Hypothalamus (tissue), 51 donors: Measurements from ENCODE around the gene HNRNPA2B1.
"Not testable (repeated sequence)": the region's sequence is repeated elsewhere in the genome, so short reads cannot be mapped to it uniquely, and the experiment has no call there.

Experiments
- DNase-seq, 51 donors: peaks; one replicate each; lab custom pipeline; 2025; lab: John Stamatoyannopoulos, UW

Gene HNRNPA2B1

DNA sequence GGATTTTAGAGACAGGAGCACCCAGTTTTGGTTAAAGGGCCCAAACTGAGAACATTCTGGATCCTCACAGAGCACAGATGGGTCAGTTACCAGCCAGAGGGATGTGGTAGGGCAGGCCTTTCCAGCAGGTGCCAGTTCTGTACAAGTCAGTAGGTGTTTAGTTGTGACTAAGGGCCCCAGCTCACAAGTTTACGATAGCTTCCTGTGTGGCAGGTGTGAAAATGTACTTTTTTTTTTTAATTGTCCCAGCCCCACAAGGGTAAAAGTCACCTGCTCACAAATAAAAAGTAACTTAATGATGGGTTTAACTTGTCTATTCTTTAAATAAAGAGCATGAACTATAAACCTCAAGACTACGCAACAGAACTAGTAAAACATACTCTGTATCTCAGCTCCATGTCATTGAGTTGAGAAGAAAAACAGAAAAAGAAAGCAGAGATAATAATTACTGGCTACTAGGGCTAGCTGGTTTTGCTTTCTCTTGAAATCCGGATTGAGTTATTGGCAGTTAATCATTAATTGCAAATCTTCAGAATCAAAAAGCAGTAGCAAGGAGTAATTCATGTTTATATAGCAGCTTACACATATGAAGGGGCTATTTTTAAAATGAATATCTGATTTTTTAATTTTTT, 33.1 kb downstream of the HNRNPA2B1 start:
- DNase-seq, result no peak

- no peak for DNase-seq
These were observed 33.8 kb downstream of the HNRNPA2B1 start for GRCh38 chr7:26166684-26167266.

- no peak for DNase-seq
These were observed 34.4 kb downstream of the HNRNPA2B1 start for GRCh38 chr7:26165950-26166683.

DNA sequence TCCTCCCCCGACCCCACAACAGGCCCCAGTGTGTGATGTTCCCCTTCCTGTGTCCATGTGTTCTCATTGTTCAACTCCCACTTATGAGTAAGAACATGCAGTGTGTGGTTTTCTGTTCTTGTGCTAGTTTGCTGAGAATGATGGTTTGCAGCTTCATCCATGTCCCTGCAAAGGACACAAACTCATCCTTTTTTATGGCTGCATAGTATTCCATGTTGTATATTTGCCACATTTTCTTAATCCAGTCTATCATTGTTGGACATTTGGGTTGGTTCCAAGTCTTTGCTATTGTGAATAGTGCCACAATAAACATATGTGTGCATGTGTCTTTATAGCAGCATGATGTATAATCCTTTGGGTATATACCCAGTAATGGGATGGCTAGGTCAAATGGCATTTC, 36.7 kb downstream of the HNRNPA2B1 start:
- DNase-seq, result not testable (repeated sequence)

DNA sequence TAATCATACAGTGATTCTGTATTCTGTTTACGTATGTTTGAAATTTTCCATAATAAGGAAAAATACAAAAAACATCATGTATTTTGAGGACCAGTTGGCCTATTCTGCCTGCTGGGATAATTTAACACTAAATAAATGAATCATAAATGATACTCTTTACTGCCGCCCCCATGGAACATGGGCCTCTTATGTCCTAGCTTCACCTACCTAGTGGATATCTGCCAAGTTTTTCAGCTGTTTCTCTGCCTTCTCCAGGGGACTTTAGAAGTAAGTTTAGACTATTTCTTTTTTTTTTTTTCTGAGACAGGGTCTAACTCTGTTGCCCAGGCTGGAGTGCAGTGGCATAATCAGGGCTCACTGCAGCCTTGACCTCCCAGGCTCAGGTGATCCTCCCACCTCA, 38.1 kb downstream of the HNRNPA2B1 start:
- no peak for DNase-seq

DNA sequence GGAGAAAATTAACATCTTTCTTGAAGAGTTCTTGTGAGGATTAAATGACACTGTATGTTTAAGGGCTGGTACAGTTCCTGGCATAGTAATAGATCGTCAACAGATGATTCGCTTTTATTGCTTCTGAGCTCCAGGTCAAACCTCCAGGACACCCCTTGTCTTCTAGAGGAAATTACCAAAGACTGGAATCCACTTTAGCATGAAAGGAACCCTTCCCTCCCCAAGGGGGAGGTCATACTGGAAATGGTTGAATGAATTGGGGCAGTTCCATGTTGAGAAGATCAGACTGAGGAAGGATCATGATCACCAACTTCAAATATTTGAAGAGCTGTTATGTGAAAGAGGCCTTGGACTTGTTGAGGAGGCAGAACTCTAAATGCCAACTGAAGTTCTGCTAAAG, 39.6 kb downstream of the HNRNPA2B1 start:
- no peak for DNase-seq

- DNase-seq, result no peak
These were observed 41.3 kb downstream of the HNRNPA2B1 start for GRCh38 chr7:26159243-26159642.

DNA sequence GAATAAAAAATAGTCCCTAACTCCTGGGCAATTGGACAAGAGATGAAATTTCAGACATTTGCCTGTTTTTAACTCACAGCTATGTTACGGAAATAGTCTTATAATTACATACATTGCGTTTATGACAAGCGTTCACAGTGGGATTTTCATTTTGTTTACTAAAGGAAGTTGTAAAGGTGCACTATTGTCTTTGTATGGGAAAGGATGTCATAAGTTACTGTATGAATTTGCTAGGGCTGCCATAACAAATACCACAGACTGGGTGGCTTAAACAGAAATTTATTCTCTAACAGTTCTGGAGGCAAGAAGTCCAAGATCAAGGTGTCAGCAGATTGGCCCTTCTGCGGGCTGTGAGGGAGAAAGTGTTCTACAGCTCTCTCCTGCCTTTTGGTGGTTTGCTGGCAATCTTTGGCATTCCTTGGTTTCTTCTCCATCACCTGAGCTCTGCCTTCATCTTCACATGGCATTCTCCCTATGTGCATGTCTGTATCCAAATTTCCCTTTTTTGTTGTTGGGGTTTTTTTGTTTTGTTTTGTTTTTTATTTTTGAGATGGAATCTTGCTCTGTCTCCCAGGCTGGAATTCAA, 42.9 kb downstream of the HNRNPA2B1 start:
- no peak for DNase-seq

- no peak for DNase-seq
These were observed 43.8 kb downstream of the HNRNPA2B1 start for GRCh38 chr7:26156451-26157420.

DNA sequence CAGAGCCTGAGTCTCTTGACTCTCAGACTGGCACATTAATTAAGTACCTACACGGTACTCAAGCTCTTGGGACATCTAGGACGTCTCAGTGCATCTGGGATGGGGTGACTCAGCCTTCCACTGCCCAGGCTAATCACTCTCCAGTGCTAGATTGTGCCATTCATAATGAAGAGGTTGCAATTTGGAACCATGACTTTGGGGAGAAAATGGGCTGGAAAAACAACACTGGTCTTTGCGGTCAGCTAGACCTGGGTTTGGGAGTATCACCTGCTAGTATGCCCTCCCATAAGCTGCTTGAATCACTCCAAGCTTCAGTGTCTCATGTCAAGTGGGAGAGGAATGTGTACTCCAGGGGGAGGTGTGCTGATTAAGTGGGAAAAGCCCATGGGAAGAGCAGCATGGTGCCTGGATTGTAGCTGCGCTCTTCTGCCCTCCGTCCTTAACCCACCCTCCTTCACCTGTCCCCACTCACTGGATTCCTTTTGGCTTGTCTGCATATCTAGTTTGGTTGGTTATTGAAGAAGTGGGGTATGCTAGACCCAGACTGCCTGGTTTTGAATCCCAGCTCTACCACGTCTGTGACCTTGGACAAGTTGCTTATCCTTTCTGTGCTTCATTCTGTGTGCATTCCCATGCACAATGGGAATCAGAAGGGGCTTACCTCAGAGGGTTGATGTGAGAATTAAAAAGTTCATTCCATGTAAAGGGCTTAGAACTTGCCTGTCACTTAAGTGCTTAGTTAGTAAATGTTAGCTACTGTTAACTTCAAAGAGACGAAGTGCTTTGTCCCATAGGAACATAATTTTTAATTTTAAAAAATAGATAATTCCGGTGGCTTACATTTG, 44.8 kb downstream of the HNRNPA2B1 start:
- no peak for DNase-seq

DNA sequence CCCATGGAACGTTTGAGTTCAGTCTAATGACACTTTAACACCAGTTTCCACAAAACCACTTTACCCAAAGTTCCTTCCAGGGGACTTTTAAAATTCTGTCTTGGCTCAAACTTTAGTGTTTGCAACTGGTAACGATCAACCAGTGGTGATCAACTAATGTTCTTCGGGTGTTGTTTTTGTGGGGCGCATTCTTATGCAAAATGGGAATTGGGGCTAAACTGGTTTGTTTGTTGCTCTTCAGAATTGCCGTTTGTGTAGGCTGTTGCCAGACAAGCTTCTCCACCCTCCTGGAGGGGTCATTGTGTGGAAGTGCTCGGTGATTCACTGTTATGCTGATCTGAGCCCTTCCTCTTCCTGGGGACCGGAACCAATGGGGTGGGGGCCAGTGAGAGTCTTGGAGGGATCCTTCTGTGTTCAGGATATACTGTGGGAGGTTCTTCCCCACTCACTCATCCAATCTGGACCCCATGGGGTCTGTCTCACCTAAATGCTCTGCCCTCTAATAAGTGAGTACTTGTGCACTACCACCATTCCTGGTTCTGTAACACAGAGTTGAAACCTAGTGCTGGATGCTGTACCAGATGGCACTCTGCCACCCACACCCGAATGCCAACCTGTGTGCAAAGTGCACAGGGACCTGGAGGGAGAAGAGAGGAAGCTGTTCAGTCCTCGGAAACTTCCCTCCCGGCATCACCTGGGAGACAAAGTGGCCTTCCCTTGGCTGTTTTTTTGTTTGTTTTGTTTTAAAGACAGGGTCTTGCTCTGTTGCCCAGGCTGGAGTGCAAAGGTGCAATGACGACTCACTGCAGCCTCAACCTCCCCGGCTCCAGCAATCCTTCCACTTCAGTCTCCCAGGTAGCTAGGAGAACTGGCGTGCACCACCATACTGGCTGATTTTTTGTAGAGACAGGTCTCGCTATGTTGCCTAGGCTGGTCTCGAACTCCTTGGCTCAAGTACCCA, 46.4 kb downstream of the HNRNPA2B1 start:
- DNase-seq, result peak in 1 of 51 donors; percentile 2

- DNase-seq, result peak in 1 of 51 donors; percentile 1
These were observed 47.2 kb downstream of the HNRNPA2B1 start for GRCh38 chr7:26153241-26153822.

DNA sequence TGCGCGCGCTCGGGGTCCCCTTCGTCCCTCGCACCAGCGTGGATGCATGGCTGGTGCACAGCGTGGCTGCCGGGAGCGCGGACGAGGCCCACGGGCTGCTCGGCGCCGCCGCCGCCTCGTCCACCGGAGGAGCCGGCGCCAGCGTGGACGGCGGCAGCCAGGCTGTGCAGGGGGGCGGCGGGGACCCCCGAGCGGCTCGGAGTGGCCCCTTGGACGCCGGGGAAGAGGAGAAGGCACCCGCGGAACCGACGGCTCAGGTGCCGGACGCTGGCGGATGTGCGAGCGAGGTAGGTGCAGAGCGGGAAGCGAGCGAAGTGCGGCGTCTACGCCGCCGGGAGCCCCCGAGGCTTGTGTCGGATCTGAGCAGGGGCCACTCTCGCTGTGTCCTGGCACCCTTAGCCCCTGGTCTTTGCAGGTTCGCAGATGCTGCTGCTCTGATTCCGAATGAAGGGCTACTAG, 47.7 kb downstream of the HNRNPA2B1 start:
- DNase-seq, result not testable (repeated sequence)

GRCh38 chr7:26151953-26152781, 48.4 kb downstream of the HNRNPA2B1 start, which contains the start of gene NFE2L3:
NFE2L3 (plus strand) TSS chr7:26152198; CDS start chr7:26152499, 301 bp downstream.
- peak in 49 of 51 donors; percentile 1 to 86 (median 54) for DNase-seq

- DNase-seq, result no peak
These were observed 48.9 kb downstream of the HNRNPA2B1 start for GRCh38 chr7:26151650-26151952.

DNA sequence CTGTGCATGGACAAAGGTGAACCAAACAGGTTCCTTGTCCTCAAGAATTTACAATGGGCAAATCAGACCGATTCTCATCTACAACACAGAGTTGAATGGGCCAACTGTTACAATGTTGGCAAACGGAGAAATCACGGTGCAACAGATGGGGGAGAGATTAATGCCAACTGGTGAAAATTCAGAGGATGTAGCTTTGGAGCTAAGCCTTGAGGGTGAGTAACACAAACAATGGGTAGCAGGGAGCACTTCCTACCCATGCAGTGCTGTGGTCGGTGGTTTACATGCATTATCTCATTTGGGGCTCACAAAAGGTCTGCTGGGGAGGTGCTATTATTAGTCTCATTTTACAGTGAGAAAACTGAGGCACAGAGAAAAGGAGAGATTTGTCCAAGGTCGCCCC, 49.5 kb downstream of the HNRNPA2B1 start:
- no peak for DNase-seq

- no peak for DNase-seq
These were observed 51.1 kb downstream of the HNRNPA2B1 start for GRCh38 chr7:26149391-26149977.
